ENCODE results near the gene ANGPTL8. TPM values are rescaled to one million over a fixed set of nuclear protein-coding genes. Genes with fewer than 3 reads are reported as not detected.
A peak's percentile ranks its signal among the peaks of the same experiment; 100 is the strongest.

The ANGPTL8 gene
- total and polyA plus RNA-seq, 2 experiments from 2014 or later: not detected

DNA sequence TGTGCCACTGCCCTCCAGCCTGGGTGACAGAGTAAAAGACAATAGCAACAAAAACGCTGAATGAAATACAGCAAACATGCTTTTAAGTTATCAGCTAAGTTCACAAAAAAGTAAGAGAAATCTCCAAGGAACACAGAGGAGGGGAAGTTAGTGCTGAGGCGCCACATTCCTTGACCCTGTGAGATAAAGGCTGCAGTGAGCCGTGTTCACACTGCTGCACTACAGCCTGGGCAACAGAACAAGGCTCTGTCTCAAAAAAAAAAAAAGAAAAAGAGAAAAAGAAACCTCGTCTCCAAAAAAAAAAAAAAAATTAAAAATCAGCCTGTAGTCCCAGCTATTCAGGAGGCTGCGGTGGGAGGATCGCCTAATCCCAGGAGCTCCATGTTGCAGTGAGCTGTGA, 39.3 kb downstream of the ANGPTL8 start (continued):
- TF ChIP-seq JUNB (IDR thresholded peaks at IDR 0.05; ENCODE audit: unreplicated experiment): no peak
- no peak for TF ChIP-seq CREB1 (CRISPR knock-in tag; IDR thresholded peaks at IDR 0.05; ENCODE audit: low read depth)
- TF ChIP-seq, protein P1, sequence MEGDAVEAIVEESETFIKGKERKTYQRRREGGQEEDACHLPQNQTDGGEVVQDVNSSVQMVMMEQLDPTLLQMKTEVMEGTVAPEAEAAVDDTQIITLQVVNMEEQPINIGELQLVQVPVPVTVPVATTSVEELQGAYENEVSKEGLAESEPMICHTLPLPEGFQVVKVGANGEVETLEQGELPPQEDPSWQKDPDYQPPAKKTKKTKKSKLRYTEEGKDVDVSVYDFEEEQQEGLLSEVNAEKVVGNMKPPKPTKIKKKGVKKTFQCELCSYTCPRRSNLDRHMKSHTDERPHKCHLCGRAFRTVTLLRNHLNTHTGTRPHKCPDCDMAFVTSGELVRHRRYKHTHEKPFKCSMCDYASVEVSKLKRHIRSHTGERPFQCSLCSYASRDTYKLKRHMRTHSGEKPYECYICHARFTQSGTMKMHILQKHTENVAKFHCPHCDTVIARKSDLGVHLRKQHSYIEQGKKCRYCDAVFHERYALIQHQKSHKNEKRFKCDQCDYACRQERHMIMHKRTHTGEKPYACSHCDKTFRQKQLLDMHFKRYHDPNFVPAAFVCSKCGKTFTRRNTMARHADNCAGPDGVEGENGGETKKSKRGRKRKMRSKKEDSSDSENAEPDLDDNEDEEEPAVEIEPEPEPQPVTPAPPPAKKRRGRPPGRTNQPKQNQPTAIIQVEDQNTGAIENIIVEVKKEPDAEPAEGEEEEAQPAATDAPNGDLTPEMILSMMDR (conservative IDR thresholded peaks at IDR 0.05; ENCODE audit: low read depth in 2 of 2): no peak
- TF ChIP-seq, protein P2, sequence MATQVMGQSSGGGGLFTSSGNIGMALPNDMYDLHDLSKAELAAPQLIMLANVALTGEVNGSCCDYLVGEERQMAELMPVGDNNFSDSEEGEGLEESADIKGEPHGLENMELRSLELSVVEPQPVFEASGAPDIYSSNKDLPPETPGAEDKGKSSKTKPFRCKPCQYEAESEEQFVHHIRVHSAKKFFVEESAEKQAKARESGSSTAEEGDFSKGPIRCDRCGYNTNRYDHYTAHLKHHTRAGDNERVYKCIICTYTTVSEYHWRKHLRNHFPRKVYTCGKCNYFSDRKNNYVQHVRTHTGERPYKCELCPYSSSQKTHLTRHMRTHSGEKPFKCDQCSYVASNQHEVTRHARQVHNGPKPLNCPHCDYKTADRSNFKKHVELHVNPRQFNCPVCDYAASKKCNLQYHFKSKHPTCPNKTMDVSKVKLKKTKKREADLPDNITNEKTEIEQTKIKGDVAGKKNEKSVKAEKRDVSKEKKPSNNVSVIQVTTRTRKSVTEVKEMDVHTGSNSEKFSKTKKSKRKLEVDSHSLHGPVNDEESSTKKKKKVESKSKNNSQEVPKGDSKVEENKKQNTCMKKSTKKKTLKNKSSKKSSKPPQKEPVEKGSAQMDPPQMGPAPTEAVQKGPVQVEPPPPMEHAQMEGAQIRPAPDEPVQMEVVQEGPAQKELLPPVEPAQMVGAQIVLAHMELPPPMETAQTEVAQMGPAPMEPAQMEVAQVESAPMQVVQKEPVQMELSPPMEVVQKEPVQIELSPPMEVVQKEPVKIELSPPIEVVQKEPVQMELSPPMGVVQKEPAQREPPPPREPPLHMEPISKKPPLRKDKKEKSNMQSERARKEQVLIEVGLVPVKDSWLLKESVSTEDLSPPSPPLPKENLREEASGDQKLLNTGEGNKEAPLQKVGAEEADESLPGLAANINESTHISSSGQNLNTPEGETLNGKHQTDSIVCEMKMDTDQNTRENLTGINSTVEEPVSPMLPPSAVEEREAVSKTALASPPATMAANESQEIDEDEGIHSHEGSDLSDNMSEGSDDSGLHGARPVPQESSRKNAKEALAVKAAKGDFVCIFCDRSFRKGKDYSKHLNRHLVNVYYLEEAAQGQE (IDR thresholded peaks at IDR 0.05; ENCODE audit: unreplicated experiment): no peak
- TF ChIP-seq ZNF114 (CRISPR knock-in tag; IDR thresholded peaks at IDR 0.05): no peak

DNA sequence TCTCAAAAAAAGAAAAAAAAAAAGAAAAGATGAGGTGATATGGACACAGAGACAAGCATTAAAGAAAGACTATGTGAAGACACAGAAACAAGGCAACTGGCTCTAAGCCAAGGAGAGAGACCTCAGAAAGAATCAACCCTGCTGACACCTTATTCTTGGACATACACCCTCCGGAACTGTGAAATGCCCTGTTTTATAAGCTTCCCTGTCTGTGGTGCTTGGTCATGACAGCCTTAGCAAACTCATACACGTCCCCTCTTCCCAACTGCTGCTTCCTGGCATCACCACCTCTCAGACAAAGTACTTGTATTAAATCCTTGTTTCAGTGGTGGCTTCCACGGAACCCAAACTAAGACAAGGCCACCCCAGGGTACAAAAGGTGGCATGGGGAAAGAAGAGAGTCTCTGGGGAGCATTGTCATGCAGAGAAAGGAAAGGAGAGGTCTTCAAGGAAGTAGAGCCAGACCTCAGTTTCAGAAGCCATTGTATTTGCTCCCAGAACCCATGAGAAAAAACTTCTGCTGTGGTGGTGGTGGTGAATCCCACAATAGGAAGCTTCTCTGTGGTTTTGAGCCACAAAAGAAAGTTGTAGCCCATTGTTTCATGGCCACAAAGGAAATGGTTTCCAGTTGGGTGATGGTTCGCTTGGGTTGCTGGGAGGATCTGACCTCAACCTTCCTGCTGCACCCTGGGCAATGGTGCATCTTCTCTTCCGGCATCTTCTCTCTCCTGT, 40.3 kb downstream of the ANGPTL8 start:
- peaks cover 26% of the 10 kb centered on the region for H3K9me3 Mint-ChIP-seq
- no peaks in the 10 kb centered on the region for H3K36me3 ChIP-seq (ENCODE audit: insufficient read depth)
- DNase-seq (ENCODE audit: low spot score): no peak
- H3K4me2 ChIP-seq: no peak overlapping the region
- no peak overlapping the region for H3K27ac ChIP-seq (ENCODE audit: low read depth)
- no peaks in the 10 kb centered on the region for H4K20me1 ChIP-seq (replicated peaks; ENCODE audit: insufficient read depth)
- no peak overlapping the region for H3K4me3 ChIP-seq
- H3K4me3 Mint-ChIP-seq: no peak overlapping the region
- peak overlapping the region; percentile 56; the same call in 1 of the 2 replicates for H2AFZ ChIP-seq
- H3K27me3 ChIP-seq (ENCODE audit: insufficient read depth): no peaks in the 10 kb centered on the region
- no peak overlapping the region for H3K27ac Mint-ChIP-seq
- H3K79me2 ChIP-seq (replicated peaks; ENCODE audit: insufficient read depth): no peaks in the 10 kb centered on the region
- peaks cover 10% of the 10 kb centered on the region; the same call in 1 of the 2 replicates for H3K4me1 ChIP-seq (ENCODE audit: insufficient read depth)
- peaks cover 7% of the 10 kb centered on the region; the same call in 2 of the 3 replicates for H3K4me1 Mint-ChIP-seq
- H3F3A ChIP-seq (replicated peaks; ENCODE audit: low read depth): no peaks in the 10 kb centered on the region
- H3K9me2 ChIP-seq (ENCODE audit: insufficient read depth): no peaks in the 10 kb centered on the region
- ATAC-seq: no peak
- H3K36me3 Mint-ChIP-seq (ENCODE audit: low read depth): peaks cover 4% of the 10 kb centered on the region; the same call in 1 of the 3 replicates
- H3K27me3 Mint-ChIP-seq (ENCODE audit: insufficient read depth, low read depth, poor library complexity): no peaks in the 10 kb centered on the region
- no peak for TF ChIP-seq ZNF114 (CRISPR knock-in tag; IDR thresholded peaks at IDR 0.05)
- TF ChIP-seq JUNB (IDR thresholded peaks at IDR 0.05; ENCODE audit: unreplicated experiment): no peak
- TF ChIP-seq, protein P3, sequence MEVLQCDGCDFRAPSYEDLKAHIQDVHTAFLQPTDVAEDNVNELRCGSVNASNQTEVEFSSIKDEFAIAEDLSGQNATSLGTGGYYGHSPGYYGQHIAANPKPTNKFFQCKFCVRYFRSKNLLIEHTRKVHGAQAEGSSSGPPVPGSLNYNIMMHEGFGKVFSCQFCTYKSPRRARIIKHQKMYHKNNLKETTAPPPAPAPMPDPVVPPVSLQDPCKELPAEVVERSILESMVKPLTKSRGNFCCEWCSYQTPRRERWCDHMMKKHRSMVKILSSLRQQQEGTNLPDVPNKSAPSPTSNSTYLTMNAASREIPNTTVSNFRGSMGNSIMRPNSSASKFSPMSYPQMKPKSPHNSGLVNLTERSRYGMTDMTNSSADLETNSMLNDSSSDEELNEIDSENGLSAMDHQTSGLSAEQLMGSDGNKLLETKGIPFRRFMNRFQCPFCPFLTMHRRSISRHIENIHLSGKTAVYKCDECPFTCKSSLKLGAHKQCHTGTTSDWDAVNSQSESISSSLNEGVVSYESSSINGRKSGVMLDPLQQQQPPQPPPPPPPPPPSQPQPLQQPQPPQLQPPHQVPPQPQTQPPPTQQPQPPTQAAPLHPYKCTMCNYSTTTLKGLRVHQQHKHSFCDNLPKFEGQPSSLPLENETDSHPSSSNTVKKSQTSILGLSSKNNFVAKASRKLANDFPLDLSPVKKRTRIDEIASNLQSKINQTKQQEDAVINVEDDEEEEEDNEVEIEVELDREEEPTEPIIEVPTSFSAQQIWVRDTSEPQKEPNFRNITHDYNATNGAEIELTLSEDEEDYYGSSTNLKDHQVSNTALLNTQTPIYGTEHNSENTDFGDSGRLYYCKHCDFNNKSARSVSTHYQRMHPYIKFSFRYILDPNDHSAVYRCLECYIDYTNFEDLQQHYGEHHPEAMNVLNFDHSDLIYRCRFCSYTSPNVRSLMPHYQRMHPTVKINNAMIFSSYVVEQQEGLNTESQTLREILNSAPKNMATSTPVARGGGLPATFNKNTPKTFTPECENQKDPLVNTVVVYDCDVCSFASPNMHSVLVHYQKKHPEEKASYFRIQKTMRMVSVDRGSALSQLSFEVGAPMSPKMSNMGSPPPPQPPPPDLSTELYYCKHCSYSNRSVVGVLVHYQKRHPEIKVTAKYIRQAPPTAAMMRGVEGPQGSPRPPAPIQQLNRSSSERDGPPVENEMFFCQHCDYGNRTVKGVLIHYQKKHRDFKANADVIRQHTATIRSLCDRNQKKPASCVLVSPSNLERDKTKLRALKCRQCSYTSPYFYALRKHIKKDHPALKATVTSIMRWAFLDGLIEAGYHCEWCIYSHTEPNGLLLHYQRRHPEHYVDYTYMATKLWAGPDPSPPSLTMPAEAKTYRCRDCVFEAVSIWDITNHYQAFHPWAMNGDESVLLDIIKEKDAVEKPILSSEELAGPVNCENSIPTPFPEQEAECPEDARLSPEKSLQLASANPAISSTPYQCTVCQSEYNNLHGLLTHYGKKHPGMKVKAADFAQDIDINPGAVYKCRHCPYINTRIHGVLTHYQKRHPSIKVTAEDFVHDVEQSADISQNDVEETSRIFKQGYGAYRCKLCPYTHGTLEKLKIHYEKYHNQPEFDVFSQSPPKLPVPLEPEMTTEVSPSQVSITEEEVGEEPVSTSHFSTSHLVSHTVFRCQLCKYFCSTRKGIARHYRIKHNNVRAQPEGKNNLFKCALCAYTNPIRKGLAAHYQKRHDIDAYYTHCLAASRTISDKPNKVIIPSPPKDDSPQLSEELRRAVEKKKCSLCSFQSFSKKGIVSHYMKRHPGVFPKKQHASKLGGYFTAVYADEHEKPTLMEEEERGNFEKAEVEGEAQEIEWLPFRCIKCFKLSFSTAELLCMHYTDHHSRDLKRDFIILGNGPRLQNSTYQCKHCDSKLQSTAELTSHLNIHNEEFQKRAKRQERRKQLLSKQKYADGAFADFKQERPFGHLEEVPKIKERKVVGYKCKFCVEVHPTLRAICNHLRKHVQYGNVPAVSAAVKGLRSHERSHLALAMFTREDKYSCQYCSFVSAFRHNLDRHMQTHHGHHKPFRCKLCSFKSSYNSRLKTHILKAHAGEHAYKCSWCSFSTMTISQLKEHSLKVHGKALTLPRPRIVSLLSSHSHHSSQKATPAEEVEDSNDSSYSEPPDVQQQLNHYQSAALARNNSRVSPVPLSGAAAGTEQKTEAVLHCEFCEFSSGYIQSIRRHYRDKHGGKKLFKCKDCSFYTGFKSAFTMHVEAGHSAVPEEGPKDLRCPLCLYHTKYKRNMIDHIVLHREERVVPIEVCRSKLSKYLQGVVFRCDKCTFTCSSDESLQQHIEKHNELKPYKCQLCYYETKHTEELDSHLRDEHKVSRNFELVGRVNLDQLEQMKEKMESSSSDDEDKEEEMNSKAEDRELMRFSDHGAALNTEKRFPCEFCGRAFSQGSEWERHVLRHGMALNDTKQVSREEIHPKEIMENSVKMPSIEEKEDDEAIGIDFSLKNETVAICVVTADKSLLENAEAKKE (CRISPR knock-in tag; IDR thresholded peaks at IDR 0.05): no peak
- no peak for TF ChIP-seq EZH2phosphoT487 (IDR thresholded peaks at IDR 0.05; ENCODE audit: unreplicated experiment)
- no peak for TF ChIP-seq POLR2AphosphoS5 (IDR thresholded peaks at IDR 0.05; ENCODE audit: low read depth)
- no peak for TF ChIP-seq STAT1 (IDR thresholded peaks at IDR 0.05; ENCODE audit: unreplicated experiment)
- TF ChIP-seq, protein P1 (conservative IDR thresholded peaks at IDR 0.05; ENCODE audit: low read depth in 2 of 2): no peak
- no peak for TF ChIP-seq CREB1 (CRISPR knock-in tag; IDR thresholded peaks at IDR 0.05; ENCODE audit: low read depth)
